Uterus (tissue), 2 donors: ENCODE measurements around the gene UCHL3.

Source experiments
- POLR2A ChIP-seq, 2 donors: fragments of 450-650 bp; IDR thresholded peaks; one replicate each; pipeline ENCODE4 v1.6.1; 2016; ENCODE audit warnings: antibody characterized with exemption in 2 of 2, mild to moderate bottlenecking in 1 of 2, moderate library complexity in 1 of 2
- TF ChIP-seq, protein P1 (sequence below), 4 experiments: fragments of 200-600 bp in 2 of 4; fragments of 450-650 bp in 2 of 4; sonication (generic) in 2 of 4; IDR thresholded peaks; one replicate each; pipeline ENCODE4 v1.5.1; 2016 to 2019; ENCODE audit warnings: antibody characterized with exemption in 4 of 4, mild to moderate bottlenecking in 2 of 4, moderate library complexity in 1 of 4

DNA sequence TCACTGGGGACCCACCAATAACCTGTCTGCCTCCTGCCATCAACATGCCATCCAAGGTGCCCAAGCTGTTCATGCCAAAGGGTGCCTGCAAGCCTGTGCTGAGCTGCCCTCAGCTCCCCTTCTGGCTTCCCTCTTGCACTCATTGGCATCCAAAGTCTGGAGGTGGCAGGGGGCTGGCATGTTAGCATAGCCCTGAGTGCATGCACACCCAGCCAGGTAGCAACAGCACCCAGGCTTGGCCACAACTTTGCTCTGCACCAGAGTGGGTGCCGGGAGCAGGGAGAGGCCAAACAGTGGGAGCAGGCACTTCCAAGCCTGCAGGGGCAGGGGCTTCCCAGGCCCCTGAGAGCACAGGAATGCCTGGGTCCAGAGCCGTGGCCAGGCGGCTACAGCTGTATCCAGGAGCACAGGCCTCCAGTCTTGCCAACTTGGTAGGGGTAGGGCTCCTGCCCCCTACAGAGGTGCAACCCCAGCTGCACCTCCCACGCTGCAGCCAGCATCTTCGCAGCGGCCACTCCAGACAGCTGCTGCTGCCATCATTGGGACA, 41.5 kb upstream of the UCHL3 start:
- TF ChIP-seq, protein P1, sequence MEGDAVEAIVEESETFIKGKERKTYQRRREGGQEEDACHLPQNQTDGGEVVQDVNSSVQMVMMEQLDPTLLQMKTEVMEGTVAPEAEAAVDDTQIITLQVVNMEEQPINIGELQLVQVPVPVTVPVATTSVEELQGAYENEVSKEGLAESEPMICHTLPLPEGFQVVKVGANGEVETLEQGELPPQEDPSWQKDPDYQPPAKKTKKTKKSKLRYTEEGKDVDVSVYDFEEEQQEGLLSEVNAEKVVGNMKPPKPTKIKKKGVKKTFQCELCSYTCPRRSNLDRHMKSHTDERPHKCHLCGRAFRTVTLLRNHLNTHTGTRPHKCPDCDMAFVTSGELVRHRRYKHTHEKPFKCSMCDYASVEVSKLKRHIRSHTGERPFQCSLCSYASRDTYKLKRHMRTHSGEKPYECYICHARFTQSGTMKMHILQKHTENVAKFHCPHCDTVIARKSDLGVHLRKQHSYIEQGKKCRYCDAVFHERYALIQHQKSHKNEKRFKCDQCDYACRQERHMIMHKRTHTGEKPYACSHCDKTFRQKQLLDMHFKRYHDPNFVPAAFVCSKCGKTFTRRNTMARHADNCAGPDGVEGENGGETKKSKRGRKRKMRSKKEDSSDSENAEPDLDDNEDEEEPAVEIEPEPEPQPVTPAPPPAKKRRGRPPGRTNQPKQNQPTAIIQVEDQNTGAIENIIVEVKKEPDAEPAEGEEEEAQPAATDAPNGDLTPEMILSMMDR (IDR thresholded peaks at IDR 0.05) = no peak
- no peak for TF ChIP-seq POLR2A (IDR thresholded peaks at IDR 0.05)
